HG02798 (cell line): ENCODE results near the gene DNAL1.

Experiments
- ATAC-seq: cut with Tn5 transposase; IDR thresholded peaks from one replicate; pipeline ENCODE4 v1.9.1; 2021; ENCODE audit warnings: mild to moderate bottlenecking; ENCODE audit not compliant: unreplicated experiment, poor library complexity

Gene DNAL1

DNA sequence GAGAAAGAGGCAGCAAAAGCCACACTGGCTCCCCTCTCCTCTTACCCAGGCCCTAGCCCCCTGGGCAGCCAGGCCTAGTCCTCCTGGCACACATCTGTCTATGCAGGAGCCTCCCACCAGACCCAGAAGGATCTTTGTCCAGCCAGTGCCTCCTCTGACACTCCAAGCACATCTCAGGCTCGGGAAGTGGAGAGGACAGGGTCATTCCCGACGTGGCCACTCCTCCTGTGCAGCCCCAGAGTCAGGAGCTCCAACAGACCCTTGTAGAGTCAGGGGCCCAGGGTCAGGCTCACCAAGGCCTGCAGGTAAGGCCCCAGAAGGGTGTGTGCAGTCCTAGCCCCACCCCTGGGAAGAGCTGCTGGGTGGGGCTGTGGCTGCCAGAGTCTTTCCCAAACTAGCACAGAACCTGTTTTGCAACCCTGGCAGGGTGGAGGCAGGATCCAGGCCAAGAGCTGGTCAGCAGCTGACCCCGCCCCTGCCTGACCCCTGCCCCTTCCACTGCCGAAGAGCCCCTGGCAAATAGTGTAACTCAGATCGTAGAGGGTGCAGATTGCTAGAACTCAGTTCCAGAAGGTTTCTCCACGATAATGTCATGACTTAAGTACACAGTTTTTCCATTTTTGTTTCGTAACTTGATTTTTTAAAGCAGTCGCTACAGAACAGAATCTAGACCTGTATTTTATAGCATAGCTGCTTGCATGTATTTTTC is 96.0 kb downstream of the DNAL1 start:
- no peak for ATAC-seq

DNA sequence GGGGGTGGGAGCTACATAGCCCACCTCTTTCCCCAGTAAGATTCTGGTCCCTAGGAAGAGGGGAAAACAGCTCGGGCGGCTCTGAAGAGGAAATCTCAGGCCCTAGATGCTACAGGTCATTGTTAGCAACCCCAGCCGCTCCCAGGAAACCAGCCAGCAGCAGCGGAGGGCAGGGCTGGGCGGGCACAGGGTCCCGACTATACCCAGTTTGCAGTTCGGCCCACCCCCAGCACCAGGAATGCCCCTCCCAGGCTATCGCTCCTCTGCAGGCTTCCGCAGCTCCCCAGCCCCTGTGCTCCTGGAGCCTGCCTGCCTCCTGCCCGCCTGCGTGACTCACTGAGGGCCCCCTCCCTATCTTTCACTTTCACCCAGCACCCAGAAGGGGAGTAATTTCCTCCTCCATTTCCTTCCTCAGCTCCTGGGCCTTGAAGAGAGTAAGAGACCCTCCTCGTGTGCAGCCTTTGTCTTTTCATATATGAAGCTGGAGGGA is 96.6 kb downstream of the DNAL1 start:
- no peak for ATAC-seq

- ATAC-seq, result no peak
Observed at GRCh38 chr14:73741876-73742519, 97.2 kb downstream of the DNAL1 start.

- ATAC-seq, result no peak
Observed at GRCh38 chr14:73742520-73743238, 97.9 kb downstream of the DNAL1 start.

GRCh38 chr14:73743431-73743931 is 98.7 kb downstream of the DNAL1 start:
- peak; percentile 50 for ATAC-seq

GRCh38 chr14:73744175-73744867 is 99.5 kb downstream of the DNAL1 start:
- ATAC-seq, result no peak

- no peak for ATAC-seq
Observed at GRCh38 chr14:73744874-73745529, 100.2 kb downstream of the DNAL1 start.

DNA sequence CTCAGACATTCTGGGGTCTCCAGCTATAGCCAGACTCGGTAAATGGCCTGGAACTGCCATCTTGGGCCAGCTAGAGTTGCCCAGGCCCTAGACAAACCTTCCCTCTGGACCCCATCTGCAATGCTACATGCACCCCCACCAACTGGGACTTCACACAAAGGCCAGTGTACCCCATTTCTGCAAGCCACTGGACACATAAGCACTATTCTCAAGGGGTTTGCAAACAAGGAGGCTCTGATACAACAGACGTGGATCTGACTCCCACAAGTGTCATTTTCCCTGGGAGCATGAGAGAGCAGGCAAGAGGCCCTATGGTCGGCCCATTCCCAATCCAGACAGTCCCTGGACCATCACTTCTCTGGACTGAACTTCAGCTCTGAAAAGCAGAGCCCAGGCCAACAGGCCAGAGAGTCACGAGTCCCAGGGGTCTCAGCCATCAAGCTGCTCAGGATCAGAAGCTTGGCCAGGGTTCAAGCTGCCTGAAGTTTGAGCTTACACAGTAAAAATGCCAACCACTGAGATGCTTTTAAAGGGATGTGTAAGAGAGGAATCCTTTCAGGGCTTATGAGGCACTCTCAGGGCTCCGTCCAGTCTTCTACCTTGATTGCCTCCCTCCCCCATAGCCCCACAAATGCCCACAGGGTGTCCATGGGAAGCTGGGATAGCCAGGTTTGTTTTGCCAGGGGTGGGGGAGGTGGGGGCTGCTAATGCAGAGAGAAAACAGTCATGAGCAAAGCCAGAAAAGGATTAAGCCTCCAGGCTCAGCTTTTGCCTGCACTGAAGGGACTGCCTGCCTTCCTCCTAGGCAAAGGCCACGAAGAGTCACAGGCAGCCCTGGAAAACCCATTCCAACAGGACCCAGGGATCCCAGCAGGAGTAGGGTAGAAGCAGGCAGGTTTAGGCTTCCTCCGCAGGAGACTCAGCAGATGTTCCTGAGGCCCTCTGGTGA is 101.1 kb downstream of the DNAL1 start:
- ATAC-seq, result no peak

GRCh38 chr14:73746520-73747378 is 102.0 kb downstream of the DNAL1 start:
- no peak for ATAC-seq

- ATAC-seq, result no peak
Observed at GRCh38 chr14:73747379-73748211, 102.8 kb downstream of the DNAL1 start.

DNA sequence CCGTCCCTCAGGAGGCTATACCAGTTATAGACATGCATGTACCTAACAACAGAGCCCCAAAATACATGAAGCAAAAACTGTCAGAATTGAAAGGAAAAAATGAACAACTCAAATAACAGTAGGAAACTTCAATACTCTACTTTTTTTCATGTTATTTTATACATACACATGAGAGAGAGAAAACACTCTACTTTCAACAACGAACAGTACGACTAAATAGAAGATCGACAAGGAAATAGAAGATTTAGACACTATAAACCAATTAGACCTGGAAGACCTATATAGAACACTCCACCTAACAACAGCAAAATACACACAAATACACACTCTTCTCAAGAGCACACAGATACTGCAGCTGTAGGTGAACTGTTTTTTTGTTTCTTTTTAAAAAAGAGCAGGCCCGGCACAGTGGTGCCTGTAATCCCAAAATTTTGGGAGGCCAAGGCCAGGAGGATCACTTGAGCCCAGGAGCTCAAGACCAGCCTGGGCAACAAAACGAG is 104.1 kb downstream of the DNAL1 start:
- ATAC-seq, result no peak

DNA sequence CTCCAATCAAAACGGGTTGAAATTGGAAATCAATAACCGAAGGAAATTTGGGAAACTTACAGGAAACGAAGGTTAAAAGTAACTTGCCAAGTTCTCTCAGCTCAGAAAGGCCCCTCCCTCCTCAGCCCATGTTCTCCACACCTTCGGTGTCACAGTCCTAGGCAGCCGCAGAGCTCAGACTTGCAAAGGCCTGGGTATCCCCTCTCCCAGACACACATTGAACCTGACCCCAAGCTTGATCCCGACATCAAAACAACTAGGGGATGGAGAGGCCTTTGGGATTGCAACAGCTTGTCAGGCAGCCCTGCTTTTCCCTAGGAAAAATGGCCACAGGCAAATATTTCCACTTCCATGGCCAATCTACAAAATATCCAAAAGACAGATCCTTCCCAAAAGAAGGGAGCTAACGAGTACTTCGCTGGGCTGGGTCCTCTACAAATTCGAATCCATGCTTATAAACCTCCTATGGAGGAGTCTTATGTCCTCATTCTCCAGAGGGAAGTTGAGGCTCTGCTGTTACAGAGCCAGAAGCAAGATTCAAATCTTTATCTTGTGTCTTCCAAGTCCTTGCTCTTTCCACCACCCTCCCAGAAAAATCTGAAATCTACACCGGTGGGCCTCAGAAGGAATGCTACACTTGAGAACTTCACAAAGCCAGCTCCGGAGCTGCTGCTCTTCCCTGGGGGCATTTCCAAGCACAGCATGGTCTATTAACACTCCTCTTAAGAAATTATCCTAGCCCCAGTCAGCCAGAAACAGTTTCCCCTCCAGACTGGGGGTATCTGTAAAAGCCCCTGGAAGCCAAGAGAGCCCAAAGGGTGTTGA is 105.1 kb downstream of the DNAL1 start:
- no peak for ATAC-seq

- ATAC-seq, result no peak
Observed at GRCh38 chr14:73750531-73750901, 105.7 kb downstream of the DNAL1 start.

- no peak for ATAC-seq
Observed at GRCh38 chr14:73751157-73751691, 106.4 kb downstream of the DNAL1 start.

DNA sequence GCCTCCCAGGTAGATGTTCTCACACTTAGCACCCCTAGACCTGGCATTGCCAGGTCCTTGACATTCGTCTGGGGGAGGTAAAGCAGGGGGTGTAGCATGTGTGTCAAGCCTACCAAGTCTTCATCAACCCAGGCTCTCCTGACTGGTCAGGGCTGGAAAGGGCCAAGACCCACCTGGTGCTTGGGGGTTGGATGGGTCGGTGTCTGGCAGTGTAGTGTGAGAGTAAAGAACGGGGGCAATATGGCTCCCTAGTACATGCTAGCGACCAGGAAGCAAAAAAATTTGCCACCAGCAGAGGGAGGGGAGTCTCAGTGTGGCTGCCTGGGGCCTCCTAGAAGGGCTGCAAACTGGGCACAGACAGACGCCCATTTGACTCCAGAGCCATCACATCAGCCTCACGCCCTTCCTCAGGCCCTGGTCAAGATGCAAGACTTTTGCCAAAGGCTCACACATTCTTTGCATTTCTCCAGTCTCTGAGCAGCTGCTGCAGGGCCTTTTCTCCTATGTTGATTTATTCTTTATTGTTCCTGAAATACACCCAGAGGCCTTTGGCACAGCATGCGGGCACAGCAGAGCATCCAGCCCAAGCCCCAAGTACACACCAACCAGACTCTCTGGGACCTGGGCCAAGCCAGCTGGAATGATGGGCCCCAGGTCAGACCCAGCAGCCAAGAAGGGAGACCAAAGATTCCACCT is 107.7 kb downstream of the DNAL1 start:
- no peak for ATAC-seq
